ENCODE results near the gene GUCA2B.

GUCA2B gene

DNA sequence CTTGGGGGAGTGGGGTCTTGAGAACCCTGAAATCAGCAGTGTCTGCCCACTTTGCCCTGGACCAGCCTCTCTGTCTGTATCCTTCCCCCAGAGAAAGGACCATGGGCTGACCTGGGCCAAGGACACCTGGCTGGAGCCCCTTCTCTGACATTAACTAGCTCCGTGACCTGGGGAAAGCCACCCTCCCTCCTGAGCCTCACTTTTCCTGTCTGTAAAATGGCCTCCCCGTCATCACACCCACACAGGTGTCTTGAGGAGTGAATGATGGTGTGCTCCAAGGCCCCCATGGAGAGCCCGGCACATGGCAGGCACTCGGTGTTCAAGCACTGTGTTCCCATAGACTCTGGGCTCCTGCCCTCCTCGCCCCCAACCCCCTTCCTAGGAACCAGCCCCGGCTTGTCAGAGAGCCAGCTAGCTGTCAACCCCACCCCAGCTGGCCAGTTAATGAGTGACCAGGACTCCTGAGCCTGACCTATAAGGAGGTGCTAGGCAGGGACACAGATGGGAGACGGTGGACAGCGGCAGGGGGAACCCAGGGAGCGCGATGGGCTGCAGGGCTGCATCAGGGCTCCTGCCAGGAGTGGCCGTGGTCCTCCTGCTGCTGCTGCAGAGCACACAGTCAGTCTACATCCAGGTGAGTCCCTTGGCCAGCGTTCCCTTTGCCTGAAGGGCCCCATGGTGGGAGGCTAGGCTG lies at the start of gene GUCA2B:
Gene GUCA2B (plus strand): TSS at position 504 of the 694 bp plus-strand sequence. CDS start 41 bp downstream, at position 545.
- DNase-seq (ENCODE audit: low read depth) = no peak

- DNase-seq (ENCODE audit: low read depth) = no peak
Measured at GRCh38 chr1:42105025-42105424, 48.2 kb upstream of the GUCA2B start.

DNA sequence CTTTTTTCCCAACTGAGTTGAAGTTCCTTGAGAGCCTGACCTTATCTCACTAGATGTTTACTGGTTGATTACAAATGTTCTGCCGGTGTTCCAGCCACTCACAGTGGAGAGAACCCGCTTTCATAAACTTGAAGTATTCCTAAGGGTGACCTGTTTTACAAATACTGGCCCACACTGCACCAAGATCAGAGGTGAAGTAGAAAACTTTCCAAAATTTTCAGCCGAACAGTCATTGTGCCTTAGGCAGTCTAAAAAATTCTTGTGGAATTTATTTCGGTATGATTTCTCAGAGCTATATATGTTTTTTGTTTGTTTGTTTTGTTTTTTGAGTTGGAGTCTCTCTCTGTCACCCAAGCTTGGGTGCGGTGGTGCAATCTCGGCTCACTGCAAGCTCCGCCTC lies 44.9 kb upstream of the GUCA2B start:
- DNase-seq (ENCODE audit: low read depth) = no peak

- no peak for DNase-seq (ENCODE audit: low read depth)
Measured at GRCh38 chr1:42109600-42109999, 43.6 kb upstream of the GUCA2B start.

DNA sequence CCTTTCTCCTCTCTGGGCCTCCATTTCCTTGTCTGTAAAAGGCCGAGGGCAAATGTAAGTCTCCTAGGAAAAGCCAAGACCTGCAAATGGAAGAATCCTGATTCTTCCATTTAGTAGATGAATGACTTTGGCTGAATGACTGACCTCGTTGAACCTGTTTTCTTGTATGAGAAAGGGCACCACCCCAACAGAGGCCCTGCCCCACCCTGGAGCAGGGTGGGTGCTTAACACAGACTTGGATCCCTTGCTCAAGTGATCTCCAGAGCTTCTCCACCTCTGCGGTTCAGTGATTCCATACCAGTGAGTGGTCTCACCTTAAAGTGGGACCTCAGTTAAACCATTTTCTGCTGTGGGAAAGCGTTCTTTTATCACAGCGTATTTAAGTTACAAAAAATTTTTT lies 39.0 kb upstream of the GUCA2B start:
- DNase-seq (ENCODE audit: low read depth) = no peak

DNA sequence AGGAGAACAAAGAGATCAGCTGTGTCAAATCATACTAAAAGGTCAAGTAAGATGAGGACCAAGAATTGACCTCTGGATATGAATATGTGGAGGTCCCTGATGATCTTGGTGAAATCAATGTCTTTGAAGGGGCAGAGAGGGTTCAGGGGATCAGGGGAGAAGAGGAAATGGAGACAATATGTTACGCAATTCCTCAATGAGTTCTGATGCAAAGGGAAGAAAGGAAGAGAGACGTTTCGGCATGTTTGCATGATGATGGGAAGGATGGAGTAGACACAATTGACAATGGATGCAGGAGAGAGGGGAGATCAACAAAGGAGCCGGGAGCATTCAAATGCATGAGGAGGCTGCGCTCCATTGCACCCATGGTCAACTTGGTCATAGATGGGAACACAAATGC lies 36.0 kb upstream of the GUCA2B start:
- no peak for DNase-seq (ENCODE audit: low read depth)

DNA sequence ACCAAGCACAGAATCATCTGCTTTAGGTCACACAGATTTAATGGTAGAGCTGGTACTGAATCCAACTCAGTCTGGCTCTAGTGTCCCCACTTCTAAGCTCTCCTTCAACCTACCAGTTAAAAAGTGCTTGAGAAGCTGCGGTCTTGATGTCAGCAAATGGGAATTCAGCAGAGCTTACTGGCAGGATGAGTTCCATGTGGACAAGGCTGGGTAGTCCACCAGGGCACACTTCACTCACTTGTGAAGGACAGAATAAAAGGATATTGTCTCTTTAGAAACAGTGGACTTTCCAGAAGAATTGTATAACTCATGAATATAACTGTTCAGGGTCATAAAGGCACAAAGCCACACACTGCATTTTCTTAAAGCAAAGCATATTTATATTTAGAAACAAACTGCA lies 35.1 kb upstream of the GUCA2B start:
- no peak for DNase-seq (ENCODE audit: low read depth)

DNA sequence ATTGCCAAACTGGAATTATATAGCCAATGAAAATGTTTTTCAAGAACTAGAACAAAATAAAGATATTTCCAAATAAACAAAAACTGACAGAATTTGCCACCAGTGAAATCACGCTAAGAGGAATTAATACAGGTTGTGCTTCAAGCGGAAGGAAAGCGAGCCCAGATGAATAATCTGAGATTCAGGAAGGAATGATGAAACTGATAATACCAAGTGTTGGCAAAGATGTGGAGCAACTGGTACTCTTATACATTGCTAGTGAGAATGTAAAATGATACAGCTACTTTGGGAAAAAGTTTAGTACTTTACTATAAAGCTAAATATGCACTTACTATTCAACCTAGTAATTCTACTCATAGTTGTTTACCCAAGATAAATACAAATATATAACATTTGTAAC lies 30.8 kb upstream of the GUCA2B start:
- DNase-seq (ENCODE audit: low read depth) = no peak

DNA sequence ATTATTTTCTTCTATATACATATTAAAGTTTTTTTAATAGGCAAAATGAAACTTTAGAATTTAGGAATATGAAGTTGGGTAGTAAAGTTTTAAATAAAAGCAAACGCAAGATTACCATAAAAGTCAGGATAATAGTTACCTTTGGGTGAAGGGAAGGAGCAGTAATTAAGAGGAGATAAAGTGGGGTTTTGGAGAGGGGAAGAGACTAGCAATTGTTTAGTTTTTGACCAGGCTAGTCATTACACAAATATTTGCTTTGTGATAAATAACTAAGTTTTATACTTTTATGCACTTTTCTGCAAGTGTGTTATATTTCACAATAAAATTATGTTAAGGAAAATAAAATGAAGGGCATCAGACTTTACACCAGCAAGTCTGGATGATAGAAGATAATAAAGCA lies 27.7 kb upstream of the GUCA2B start:
- no peak for DNase-seq (ENCODE audit: low read depth)

DNA sequence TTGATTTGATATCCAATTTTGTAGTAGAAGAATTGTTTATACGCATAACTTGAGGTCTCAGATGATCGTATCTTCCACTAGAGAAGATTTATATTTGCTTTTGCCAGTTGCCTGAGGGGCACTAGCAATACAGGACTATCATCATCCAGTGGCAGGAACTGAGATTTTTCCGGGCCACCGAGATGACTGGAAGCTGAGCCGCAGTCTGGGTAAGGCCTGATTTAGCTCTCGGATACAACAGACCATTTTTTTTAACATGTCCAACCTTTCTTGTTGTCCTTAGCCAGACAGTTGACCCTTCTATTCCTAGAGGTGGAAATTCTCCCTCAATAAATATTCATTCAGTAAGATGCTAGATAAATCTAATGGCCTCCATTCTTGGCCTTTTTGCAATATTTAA lies 25.4 kb upstream of the GUCA2B start:
- no peak for DNase-seq (ENCODE audit: low read depth)

DNA sequence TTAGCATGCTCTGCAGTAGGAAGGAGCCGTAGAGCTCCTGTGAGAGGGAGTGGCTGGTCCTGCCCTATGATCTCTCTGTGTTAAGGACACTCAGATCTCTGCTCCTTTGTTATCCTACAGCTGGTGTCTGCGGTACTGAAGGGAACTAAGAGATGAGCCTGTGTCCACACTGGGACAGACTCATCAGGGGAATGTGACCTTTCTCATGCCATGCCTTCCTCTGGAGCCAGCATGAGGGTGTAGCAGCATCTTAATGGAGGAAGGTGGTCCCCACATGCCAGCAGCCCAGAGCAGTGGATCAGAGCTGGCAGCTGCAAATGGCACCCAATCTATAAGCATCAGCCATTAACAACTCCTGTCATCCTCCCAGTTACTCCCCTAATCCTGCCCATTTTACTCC lies 24.7 kb upstream of the GUCA2B start:
- DNase-seq (ENCODE audit: low read depth) = no peak

GRCh38 chr1:42128964-42129363 lies 24.2 kb upstream of the GUCA2B start:
- DNase-seq (ENCODE audit: low read depth) = no peak

- no peak for DNase-seq (ENCODE audit: low read depth)
Measured at GRCh38 chr1:42130061-42130660, 23.0 kb upstream of the GUCA2B start.

DNA sequence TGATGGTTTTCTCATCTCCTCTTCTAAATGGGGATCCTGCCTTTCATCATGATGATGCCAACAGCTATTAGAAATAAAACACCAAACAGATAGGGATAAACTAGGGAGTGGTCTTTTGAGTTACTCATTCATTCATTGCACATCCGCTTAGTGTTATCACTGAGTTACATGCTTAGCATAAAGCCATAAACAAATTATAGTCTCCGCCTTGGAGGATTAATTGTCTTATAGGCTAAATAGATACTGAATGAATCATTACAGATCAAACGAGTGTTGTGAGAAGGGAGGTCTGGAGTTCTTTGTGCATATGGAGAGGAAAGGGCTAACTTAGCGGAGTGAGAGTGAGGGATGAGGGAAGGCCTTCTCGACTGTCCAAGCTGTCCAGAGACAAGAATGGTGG lies 19.8 kb upstream of the GUCA2B start:
- DNase-seq (ENCODE audit: low read depth) = no peak

DNA sequence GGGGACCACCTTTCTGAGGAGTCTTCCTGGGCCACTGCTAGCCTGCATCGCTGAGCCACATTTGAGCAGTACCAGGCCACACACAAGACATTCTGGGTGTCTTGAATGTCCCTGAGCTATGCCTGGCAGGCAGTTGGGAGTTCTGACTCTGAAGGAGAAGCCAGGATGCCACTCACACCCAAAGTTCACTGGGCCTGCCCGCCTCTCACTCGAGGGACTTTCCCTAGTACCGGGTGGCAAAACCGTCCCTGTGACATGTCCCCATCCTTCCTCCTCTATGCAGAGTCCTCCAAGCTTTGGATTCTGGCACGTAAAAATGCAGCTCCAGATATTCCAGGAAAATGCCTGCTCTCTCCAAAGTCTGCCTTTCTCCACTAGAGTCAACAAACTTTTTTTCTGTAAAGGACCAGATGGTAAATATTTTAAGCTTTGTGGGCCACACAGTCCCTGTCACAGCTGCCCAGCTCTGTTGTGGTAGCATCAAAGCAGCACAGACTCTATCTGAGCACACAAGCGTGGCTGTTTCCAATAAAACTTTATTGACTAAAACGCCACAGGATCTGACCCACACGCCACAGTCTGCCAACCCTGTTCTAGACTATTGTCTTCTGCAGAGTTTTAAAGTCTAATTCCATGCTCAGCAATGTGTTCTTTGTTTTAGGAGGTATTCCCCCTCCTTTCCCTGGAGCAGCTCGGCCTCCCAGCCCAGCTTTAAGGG lies 19.2 kb upstream of the GUCA2B start:
- no peak for DNase-seq (ENCODE audit: low read depth)

- DNase-seq (ENCODE audit: low read depth) = no peak
Measured at GRCh38 chr1:42135426-42135825, 17.8 kb upstream of the GUCA2B start.

- no peak for DNase-seq (ENCODE audit: low read depth)
Measured at GRCh38 chr1:42136466-42136865, 16.7 kb upstream of the GUCA2B start.

- no peak for DNase-seq (ENCODE audit: low read depth)
Measured at GRCh38 chr1:42137766-42138165, 15.4 kb upstream of the GUCA2B start.

- no peak for DNase-seq (ENCODE audit: low read depth)
Measured at GRCh38 chr1:42138586-42138985, 14.6 kb upstream of the GUCA2B start.

DNA sequence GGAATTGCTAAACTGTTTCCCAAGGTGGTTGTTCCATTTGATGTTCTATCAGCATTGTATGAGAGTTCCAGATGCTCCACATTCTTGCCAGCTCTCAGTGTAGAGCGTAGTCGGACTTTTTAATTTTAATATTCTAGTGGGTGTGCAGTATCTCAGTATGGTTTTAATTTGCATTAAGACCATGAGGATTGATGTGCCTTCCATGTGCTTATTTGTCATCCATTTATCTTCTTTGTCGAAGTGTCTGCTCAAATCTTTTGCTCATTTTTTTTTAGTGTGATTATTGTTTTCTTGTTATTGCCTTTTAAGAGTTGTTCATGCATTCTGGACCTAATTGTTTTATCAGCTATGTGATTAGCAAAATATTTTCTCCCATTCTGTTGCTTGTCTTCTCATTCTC lies 13.8 kb upstream of the GUCA2B start:
- DNase-seq (ENCODE audit: low read depth) = no peak

- no peak for DNase-seq (ENCODE audit: low read depth)
Measured at GRCh38 chr1:42140191-42140590, 13.0 kb upstream of the GUCA2B start.

DNA sequence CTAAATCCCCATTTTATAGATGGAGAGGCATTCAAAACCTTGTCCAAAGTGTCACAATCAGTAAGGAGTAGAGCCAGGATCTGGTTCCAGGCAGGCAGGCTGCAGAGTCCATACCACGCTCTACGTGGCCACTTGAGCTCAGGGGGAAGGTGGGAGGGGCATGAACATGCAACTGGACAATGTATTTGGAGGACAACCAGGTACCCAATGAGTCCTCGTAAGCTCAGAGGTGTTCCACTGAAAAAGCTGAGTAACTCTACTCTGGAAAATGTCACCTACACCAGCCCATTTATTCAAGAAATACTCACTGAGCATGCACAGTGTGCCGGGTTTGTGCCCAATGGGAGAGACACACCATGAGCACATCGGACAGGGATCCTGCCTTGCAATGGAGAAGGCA lies 11.2 kb upstream of the GUCA2B start:
- no peak for DNase-seq (ENCODE audit: low read depth)

GRCh38 chr1:42142894-42143675 lies 10.1 kb upstream of the GUCA2B start:
- DNase-seq (ENCODE audit: low read depth) = no peak
